ENCODE results near the gene MS4A6E.

MS4A6E gene

DNA sequence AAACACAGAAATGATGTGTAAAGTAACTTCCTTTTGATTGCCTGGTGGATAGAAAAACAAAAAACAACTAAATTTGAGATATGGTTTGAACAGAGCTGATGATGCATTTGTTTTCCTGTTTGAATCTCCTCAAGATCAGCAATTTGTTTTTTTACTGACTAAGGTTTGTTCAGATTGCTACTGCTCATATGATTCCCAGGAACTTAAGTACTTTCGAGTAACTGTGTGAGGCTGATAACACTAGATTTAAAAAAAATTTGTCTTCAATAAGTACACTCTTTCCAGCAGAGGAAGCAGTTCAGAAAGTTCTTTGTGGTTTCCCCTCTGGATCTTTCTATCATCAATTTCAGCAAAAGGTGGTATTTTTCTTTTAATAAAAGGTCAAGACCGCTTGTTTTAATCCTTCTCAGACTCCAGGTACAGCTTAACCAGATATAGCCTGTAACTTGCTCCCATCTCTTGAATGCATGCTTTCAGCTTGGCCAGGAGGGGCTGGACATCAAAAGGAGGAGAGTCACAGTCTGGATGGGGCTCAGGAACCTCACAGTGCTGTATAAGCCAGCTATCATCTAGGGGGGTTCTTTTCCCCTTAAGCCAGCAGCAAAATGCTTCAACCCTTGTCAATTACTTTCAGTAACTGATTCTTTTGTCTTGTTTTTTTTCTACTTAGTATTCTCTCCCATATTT, 12.3 kb upstream of the MS4A6E start:
- no peak for TF ChIP-seq MYC (IDR thresholded peaks at IDR 0.05; ENCODE audit: low read depth, low read length)
- TF ChIP-seq POLR2A (IDR thresholded peaks at IDR 0.05; ENCODE audit: extremely low read depth, insufficient read length) = no peak
- TF ChIP-seq, protein P1, sequence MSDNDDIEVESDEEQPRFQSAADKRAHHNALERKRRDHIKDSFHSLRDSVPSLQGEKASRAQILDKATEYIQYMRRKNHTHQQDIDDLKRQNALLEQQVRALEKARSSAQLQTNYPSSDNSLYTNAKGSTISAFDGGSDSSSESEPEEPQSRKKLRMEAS (IDR thresholded peaks at IDR 0.05; ENCODE audit: low read depth, low read length) = no peak
- TF ChIP-seq, protein P2, sequence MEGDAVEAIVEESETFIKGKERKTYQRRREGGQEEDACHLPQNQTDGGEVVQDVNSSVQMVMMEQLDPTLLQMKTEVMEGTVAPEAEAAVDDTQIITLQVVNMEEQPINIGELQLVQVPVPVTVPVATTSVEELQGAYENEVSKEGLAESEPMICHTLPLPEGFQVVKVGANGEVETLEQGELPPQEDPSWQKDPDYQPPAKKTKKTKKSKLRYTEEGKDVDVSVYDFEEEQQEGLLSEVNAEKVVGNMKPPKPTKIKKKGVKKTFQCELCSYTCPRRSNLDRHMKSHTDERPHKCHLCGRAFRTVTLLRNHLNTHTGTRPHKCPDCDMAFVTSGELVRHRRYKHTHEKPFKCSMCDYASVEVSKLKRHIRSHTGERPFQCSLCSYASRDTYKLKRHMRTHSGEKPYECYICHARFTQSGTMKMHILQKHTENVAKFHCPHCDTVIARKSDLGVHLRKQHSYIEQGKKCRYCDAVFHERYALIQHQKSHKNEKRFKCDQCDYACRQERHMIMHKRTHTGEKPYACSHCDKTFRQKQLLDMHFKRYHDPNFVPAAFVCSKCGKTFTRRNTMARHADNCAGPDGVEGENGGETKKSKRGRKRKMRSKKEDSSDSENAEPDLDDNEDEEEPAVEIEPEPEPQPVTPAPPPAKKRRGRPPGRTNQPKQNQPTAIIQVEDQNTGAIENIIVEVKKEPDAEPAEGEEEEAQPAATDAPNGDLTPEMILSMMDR (IDR thresholded peaks at IDR 0.05; ENCODE audit: low read depth, low read length) = no peak
- DNase-seq (ENCODE audit: low read depth) = no peak
- no peak overlapping the region for H3K4me3 ChIP-seq (ENCODE audit: low read depth, low read length)

DNA sequence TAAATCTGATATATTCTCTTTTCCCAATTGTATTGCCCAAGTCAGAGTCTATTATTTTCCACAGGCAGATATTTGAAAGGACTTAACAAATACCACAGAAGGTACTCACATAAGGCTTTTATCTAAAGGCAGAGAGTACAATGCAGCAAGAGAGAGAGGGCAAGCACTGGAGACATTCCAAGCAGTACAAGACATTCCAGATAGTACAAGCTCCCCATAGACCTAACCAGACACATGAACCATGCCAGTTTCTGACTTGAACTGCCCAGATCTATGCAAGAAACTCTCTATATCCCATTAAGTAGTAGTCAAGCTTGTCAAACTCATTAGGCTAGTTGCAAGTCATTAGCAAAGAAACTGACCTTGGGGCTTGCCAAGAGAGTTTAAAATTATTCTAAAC, 11.2 kb upstream of the MS4A6E start:
- DNase-seq (ENCODE audit: low read depth) = no peak
- no peak overlapping the region for H3K4me3 ChIP-seq (ENCODE audit: low read depth, low read length)
- TF ChIP-seq POLR2A (IDR thresholded peaks at IDR 0.05; ENCODE audit: extremely low read depth, insufficient read length) (no peak), MYC (IDR thresholded peaks at IDR 0.05; ENCODE audit: low read depth, low read length) (no peak)
- TF ChIP-seq, protein P1 (IDR thresholded peaks at IDR 0.05; ENCODE audit: low read depth, low read length) = no peak

DNA sequence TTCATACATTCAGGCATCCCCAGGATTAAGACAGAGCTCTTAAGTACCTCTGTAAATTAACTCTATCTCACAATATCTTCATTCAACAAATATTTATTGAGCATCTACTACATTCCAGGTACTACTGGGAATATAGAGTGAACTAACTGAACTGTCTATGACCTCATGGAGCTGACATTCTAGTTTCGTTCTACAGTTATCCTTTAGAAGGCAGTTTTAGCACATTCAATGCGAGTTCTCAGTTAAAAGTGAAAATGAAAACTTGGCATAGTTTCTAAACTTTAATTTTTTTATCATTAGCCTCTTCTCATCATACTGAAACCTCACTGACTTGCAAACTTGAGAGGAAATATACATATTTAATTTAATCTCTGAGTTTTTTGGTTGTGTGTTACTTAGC, 10.7 kb upstream of the MS4A6E start:
- TF ChIP-seq POLR2A (IDR thresholded peaks at IDR 0.05; ENCODE audit: extremely low read depth, insufficient read length) = no peak
- no peak for TF ChIP-seq MYC (IDR thresholded peaks at IDR 0.05; ENCODE audit: low read depth, low read length)
- TF ChIP-seq, protein P2 (IDR thresholded peaks at IDR 0.05; ENCODE audit: low read depth, low read length) = no peak
- TF ChIP-seq, protein P1 (IDR thresholded peaks at IDR 0.05; ENCODE audit: low read depth, low read length) = no peak

DNA sequence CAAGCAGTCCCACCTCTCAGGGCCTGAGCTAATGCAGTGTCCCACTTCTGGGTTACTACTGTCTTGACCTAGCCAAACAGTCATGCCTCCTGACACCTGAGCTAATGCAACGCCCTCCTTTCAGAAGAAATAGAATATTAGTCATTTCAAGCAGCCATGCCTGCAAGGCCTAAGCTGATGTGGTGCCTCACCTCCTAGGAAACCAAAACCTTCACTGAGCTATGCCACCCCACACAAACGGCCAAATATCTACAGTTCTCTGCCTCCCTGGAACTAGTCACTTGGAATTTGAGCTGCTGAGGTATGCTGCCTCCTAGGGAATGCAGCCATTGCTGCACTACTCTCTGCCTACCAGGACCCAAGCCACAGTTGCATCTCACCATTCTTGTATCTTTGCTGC, 8.3 kb upstream of the MS4A6E start:
- DNase-seq (ENCODE audit: low read depth) = no peak
- no peak overlapping the region for H3K4me3 ChIP-seq (ENCODE audit: low read depth, low read length)
- TF ChIP-seq POLR2A (IDR thresholded peaks at IDR 0.05; ENCODE audit: extremely low read depth, insufficient read length) (no peak), MYC (IDR thresholded peaks at IDR 0.05; ENCODE audit: low read depth, low read length) (no peak)
- TF ChIP-seq, protein P1 (IDR thresholded peaks at IDR 0.05; ENCODE audit: low read depth, low read length) = no peak
- TF ChIP-seq, protein P2 (IDR thresholded peaks at IDR 0.05; ENCODE audit: low read depth, low read length) = no peak

More for the DNA sequence above, 10.7 kb upstream of the MS4A6E start:
- H3K4me3 ChIP-seq (ENCODE audit: low read depth, low read length) = no peak overlapping the region
- DNase-seq (ENCODE audit: low read depth) = no peak

DNA sequence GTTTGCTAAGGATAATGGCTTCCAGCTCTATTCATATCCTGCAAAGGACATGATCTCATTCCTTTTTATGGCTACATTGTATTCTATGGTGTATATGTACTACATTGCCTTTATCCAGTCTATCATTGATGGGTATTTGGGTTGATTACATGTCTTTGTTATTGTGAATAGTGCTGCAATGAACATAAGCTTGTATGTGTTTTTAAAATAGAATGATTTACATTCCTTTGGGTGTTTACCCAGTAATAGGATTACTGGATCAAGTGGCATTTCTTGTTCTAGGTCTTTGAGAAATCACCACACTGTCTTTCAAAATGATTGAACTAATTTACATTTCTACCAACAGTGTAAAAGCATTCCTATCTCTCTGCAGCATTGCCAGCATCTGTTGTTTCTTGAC, 6.0 kb upstream of the MS4A6E start:
- DNase-seq (ENCODE audit: low read depth) = no peak
- TF ChIP-seq, protein P2 (IDR thresholded peaks at IDR 0.05; ENCODE audit: low read depth, low read length) = no peak
- TF ChIP-seq POLR2A (IDR thresholded peaks at IDR 0.05; ENCODE audit: extremely low read depth, insufficient read length) = no peak
- TF ChIP-seq MYC (IDR thresholded peaks at IDR 0.05; ENCODE audit: low read depth, low read length) = no peak
- TF ChIP-seq, protein P1 (IDR thresholded peaks at IDR 0.05; ENCODE audit: low read depth, low read length) = no peak
- H3K4me3 ChIP-seq (ENCODE audit: low read depth, low read length) = no peak overlapping the region

DNA sequence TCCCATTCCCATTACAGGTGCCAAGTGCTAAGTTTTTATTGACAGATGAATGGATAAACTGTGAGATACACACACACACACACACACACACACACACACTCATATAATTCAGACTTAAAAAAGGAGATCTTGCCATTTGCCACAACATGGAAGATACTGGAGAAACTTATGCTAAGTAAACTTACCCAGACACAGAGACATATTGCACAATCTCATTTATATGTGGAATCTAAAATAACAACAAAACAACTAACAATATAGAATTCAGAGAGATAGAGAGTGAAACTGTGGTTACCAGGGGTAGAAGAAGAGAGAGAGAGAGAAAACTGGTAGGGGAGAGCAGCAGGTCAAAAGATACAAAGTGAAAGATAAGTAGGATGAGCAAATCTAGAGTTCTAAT, 1.4 kb downstream of the MS4A6E start:
- no peak overlapping the region for H3K4me3 ChIP-seq (ENCODE audit: low read depth, low read length)
- DNase-seq (ENCODE audit: low read depth) = no peak
- TF ChIP-seq, protein P1 (IDR thresholded peaks at IDR 0.05; ENCODE audit: low read depth, low read length) = no peak
- TF ChIP-seq POLR2A (IDR thresholded peaks at IDR 0.05; ENCODE audit: extremely low read depth, insufficient read length) (no peak), MYC (IDR thresholded peaks at IDR 0.05; ENCODE audit: low read depth, low read length) (no peak)
- TF ChIP-seq, protein P2 (IDR thresholded peaks at IDR 0.05; ENCODE audit: low read depth, low read length) = no peak

Measured in NB4 (cell line).